ENCODE results near the gene RGL3. TPM values are rescaled to one million over a fixed set of nuclear protein-coding genes. Genes with fewer than 3 reads are reported as not detected.
"Not testable (repeated sequence)": the region's sequence is repeated elsewhere in the genome, so short reads cannot be mapped to it uniquely, and the experiment has no call there.

RGL3 gene
- total and polyA plus RNA-seq, 10 of the 15 experiments (the other 5 are each of a cell fraction or from before 2014, with no cell fraction given): not detected

DNA sequence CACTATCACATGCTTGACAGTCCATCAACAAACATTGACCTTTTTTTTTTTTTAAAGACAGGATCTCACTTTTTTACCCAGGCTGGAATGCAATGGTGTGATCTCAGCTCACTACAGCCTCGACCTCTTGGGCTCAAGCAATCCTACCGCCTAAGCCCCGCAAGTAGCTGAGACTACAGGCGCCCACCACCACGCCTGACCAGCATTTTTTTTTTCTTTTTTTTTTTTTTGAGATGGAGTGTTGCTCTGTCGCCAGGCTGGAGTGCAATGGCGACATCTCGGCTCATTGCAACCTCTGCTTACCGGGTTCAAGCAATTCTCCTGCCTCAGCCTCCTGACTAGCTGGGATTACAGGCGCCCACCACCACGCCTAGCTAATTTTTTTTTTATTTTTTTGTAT, 39.8 kb upstream of the RGL3 start:
- in situ Hi-C loops (cut with MboI); H3K9ac ChIP-seq (ENCODE audit: control insufficient read depth, insufficient read depth, low read length); H4K20me1 ChIP-seq (ENCODE audit: control insufficient read depth, insufficient read depth); ATAC-seq; BruUV-seq (replicated peaks); H3K4me1 ChIP-seq (ENCODE audit: control insufficient read depth, insufficient read depth, low read length); H3K27ac ChIP-seq (ENCODE audit: control insufficient read depth, insufficient read depth); H3K4me2 ChIP-seq (ENCODE audit: control insufficient read depth, insufficient read depth); H3K79me2 ChIP-seq (ENCODE audit: control insufficient read depth, insufficient read depth, low read length); DNase-seq (ENCODE audit: low read depth, low spot score); H2AFZ ChIP-seq (ENCODE audit: control insufficient read depth, low read depth, low read length); FAIRE-seq; H3K36me3 ChIP-seq (ENCODE audit: control insufficient read depth in 2 of 2, insufficient read depth in 2 of 2, low read length in 1 of 2); SMC1A ChIA-PET (ENCODE audit: uncharacterized antibody, unreplicated experiment); H3K4me3 ChIP-seq; H3K27me3 ChIP-seq (replicated peaks in 1 of 2; ENCODE audit: control insufficient read depth in 2 of 2, insufficient read depth in 2 of 2, low read length in 1 of 2); intact Hi-C loops (cut with micrococcal nuclease; ENCODE audit: unreplicated experiment); H3K9me3 ChIP-seq (replicated peaks; ENCODE audit: control insufficient read depth, insufficient read depth, low read length): not testable (repeated sequence)
- 58% methylated on average over 10 of the region's 11 CpGs for WGBS (ENCODE audit: insufficient coverage, insufficient replicate concordance, low lambda C conversion rate, missing lambda C conversion rate)
- ChIA-PET CTCF (interaction anchor here (1.2 to 1.4 kb wide), 2 partner anchors 23 to 78 kb away, joined by 4 to 5 read pairs; no protein-coding TSS in a partner anchor), POLR2A (interaction anchor here (0.6 to 0.7 kb wide), 4 partner anchors 10 to 77 kb away, joined by 3 to 5 read pairs (median 5); no protein-coding TSS in a partner anchor), RAD21 (ENCODE audit: unreplicated experiment) (interaction anchor here (0.6 kb wide), 1 partner anchor 23 kb away, joined by 3 read pairs; no protein-coding TSS in a partner anchor)

DNA sequence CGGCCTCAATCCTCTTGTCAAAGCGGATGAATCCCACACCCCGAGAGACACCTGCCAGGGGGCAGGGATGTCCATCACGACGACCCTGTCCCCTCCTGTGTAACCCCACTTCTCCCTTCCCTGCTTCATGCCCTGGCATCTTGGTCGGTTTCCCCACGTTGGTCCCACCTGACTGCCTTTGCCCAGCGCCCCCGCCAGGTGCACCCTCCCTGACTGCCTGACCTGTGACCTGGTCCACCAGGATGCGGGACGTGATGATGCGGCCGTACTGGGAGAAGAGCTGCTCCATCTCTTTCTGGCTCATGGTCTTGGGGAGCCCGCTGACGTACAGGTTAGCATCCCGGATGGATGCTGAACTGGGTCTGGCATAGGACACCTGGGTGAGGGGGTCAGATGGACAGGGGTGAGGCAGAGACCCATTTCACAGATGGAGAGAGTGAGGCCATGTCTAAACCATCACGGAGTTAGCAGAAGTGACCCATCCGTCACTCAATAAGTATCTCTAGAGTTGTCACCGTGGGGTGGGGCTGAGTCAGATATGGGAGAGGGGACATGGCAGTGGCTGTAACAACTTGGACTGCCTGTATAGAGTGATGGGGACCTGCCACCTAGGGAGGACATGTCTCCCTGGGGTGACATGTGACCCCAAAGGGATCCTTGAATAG, 39.3 kb upstream of the RGL3 start:
- CTCF ChIA-PET: interaction anchor here (1.1 to 1.4 kb wide), 3 partner anchors 24 to 77 kb away, joined by 3 to 5 read pairs (median 4); no protein-coding TSS in a partner anchor
- Histone ChIP-seq H3K9me3 (replicated peaks; ENCODE audit: control insufficient read depth, insufficient read depth, low read length) (no peaks in the 10 kb centered on the region), H3K9ac (ENCODE audit: control insufficient read depth, insufficient read depth, low read length) (no peak overlapping the region), H3K4me1 (ENCODE audit: control insufficient read depth, insufficient read depth, low read length) (no peaks in the 10 kb centered on the region), H3K79me2 (ENCODE audit: control insufficient read depth, insufficient read depth, low read length) (no peaks in the 10 kb centered on the region), H3K36me3 (ENCODE audit: control insufficient read depth in 2 of 2, insufficient read depth in 2 of 2, low read length in 1 of 2) (no peaks in the 10 kb centered on the region), H2AFZ (ENCODE audit: control insufficient read depth, low read depth, low read length) (no peak overlapping the region), H3K27ac (ENCODE audit: control insufficient read depth, insufficient read depth) (no peak overlapping the region), H3K4me3 (no peak overlapping the region), H3K27me3 (replicated peaks in 1 of 2; ENCODE audit: control insufficient read depth in 2 of 2, insufficient read depth in 2 of 2, low read length in 1 of 2) (no peaks in the 10 kb centered on the region), H4K20me1 (ENCODE audit: control insufficient read depth, insufficient read depth) (no peaks in the 10 kb centered on the region), H3K4me2 (ENCODE audit: control insufficient read depth, insufficient read depth) (no peak overlapping the region)
- FAIRE-seq (no peak), ATAC-seq (no peak), DNase-seq (ENCODE audit: low read depth, low spot score) (no peak)
- WGBS (ENCODE audit: insufficient coverage, insufficient replicate concordance, low lambda C conversion rate, missing lambda C conversion rate): 46% methylated on average over 19 of the region's 19 CpGs
- intact Hi-C loops (cut with micrococcal nuclease; ENCODE audit: unreplicated experiment): no loop called here
- RAD21 ChIA-PET (ENCODE audit: unreplicated experiment): interaction anchor here (0.6 kb wide), 1 partner anchor 24 kb away, joined by 3 read pairs; no protein-coding TSS in a partner anchor
- BruUV-seq (replicated peaks): no TSS peak
- in situ Hi-C loops (cut with MboI): no loop called here
- TF ChIP-seq FOS (IDR thresholded peaks at IDR 0.05; ENCODE audit: borderline replicate concordance, extremely low read depth, insufficient read length) (no peak), KLF5 (IDR thresholded peaks at IDR 0.05; ENCODE audit: partially characterized antibody) (no peak), SIX5 (IDR thresholded peaks at IDR 0.05; ENCODE audit: low read depth, low read length, severe bottlenecking) (no peak), SREBF1 (IDR thresholded peaks at IDR 0.05; ENCODE audit: low read length) (no peak)
- SMC1A ChIA-PET (ENCODE audit: uncharacterized antibody, unreplicated experiment): no interaction called here
- POLR2A ChIA-PET: interaction anchor here (0.6 kb wide), 1 partner anchor 39 kb away, joined by 5 read pairs; no protein-coding TSS in a partner anchor

All from GM12878 (cell line).